Natural killer cell (primary cell): ENCODE measurements around the gene SELENOF. TPM values are rescaled to one million over a fixed set of nuclear protein-coding genes. Genes with fewer than 3 reads are reported as not detected.

Experiments used
- ATAC-seq, 3 donors: fragments of 150-1000 bp in 2 of 3; fragments of 200-7000 bp in 1 of 3; cut with Tn5 transposase; 1 replicate in 1 of 3; 2 replicates in 2 of 3; pipeline ENCODE4 v1.10.0; 2021; ENCODE audit warnings: mild to moderate bottlenecking in 2 of 3, moderate library complexity in 2 of 3
- DNase-seq, 2 donors: peaks; one replicate each; pipeline versions ENCODE4 v3.0.0 to v3.0.0-alpha.2; 2013 to 2021; ENCODE audit warnings: mixed read lengths in 1 of 2
- H3K27ac ChIP-seq: one replicate; pipeline ENCODE4 v1.5.1; 2013; ENCODE audit warnings: mild to moderate bottlenecking, low read length
- H3K27me3 ChIP-seq: one replicate; pipeline ENCODE4 v1.6.1; 2013; ENCODE audit warnings: low read length; ENCODE audit not compliant: control insufficient read depth, insufficient read depth
- H3K36me3 ChIP-seq: one replicate; pipeline ENCODE4 v1.6.1; 2013; ENCODE audit warnings: low read length; ENCODE audit not compliant: control insufficient read depth, insufficient read depth
- H3K4me1 ChIP-seq: one replicate; pipeline ENCODE4 v1.6.1; 2013; ENCODE audit warnings: low read length; ENCODE audit not compliant: control insufficient read depth, insufficient read depth
- H3K4me3 ChIP-seq: one replicate; pipeline ENCODE4 v1.5.1; 2013; ENCODE audit warnings: low read length
- H3K9me3 ChIP-seq: one replicate; pipeline ENCODE4 v1.6.1; 2013; ENCODE audit warnings: low read length; ENCODE audit not compliant: control insufficient read depth, insufficient read depth
- H3K27ac Mint-ChIP-seq, 2 donors: one replicate each; pipeline ENCODE4 v1.8.0; 2022; ENCODE audit warnings: mild to moderate bottlenecking in 2 of 2, mixed read lengths in 2 of 2, moderate library complexity in 1 of 2
- H3K27me3 Mint-ChIP-seq, 2 donors: one replicate each; pipeline ENCODE4 v1.8.0; 2022; ENCODE audit warnings: low read depth in 2 of 2, mixed read lengths in 2 of 2
- H3K36me3 Mint-ChIP-seq: one replicate; pipeline ENCODE4 v1.8.0; 2022; ENCODE audit warnings: mixed read lengths
- H3K4me1 Mint-ChIP-seq, 2 donors: one replicate each; pipeline ENCODE4 v1.8.0; 2022; ENCODE audit warnings: mixed read lengths in 2 of 2
- H3K4me3 Mint-ChIP-seq: one replicate; pipeline ENCODE4 v1.8.0; 2022; ENCODE audit warnings: mild to moderate bottlenecking, moderate library complexity, mixed read lengths
- H3K9me3 Mint-ChIP-seq, 2 donors: one replicate each; pipeline ENCODE4 v1.8.0; 2022; ENCODE audit warnings: mixed read lengths in 2 of 2
- CTCF ChIP-seq: fragments of 200-600 bp; IDR thresholded peaks from one replicate; pipeline ENCODE4 v1.8.0; 2022; ENCODE audit warnings: antibody characterized with exemption
- WGBS: methylation state at CpG from one replicate; pipeline ENCODE4 v1.1.7; 2013; ENCODE audit warnings: missing lambda C conversion rate; ENCODE audit not compliant: insufficient coverage; 5-methylcytosine and 5-hydroxymethylcytosine counted together
- intact Hi-C: fragments of 100-400 bp; cut with micrococcal nuclease; formaldehyde crosslinking; loops from one replicate; pipeline ENCODE4 v1.14.2; 2022
- total RNA-seq, 4 donors: library from RNA; stranded (reverse); fragments of 120-200 nt in 1 of 4; gene quantifications; one replicate each; pipeline versions ENCODE4 v1.2.3 to v1.2.4, GENCODE V29; 2013 to 2022

The SELENOF gene
- total RNA-seq, 3 donors from 2014 or later (not counting 1 experiment from before 2014, with no cell fraction given), result 124 to 163 (median 137) TPM

- no peak overlapping the region for H3K27ac Mint-ChIP-seq
- no peak for ATAC-seq
- intact Hi-C loops, result no loop called here
- no peaks in the 10 kb centered on the region for H3K36me3 Mint-ChIP-seq
- Histone ChIP-seq H3K4me1 (no peaks in the 10 kb centered on the region), H3K36me3 (no peaks in the 10 kb centered on the region), H3K4me3 (no peak overlapping the region), H3K9me3 (no peaks in the 10 kb centered on the region), H3K27me3 (no peaks in the 10 kb centered on the region), H3K27ac (no peak overlapping the region)
- no peaks in the 10 kb centered on the region for H3K27me3 Mint-ChIP-seq
- no peak overlapping the region for H3K4me3 Mint-ChIP-seq
- peaks cover 0 to 9% of the 10 kb centered on the region in 2 donors for H3K4me1 Mint-ChIP-seq
- 92% methylated on average over 2 of the region's 3 CpGs for WGBS
- no peak for TF ChIP-seq CTCF
- no peaks in the 10 kb centered on the region for H3K9me3 Mint-ChIP-seq
- DNase-seq, result no peak
Observed at GRCh38 chr1:86939406-86939805, 25.5 kb upstream of the SELENOF start.

DNA sequence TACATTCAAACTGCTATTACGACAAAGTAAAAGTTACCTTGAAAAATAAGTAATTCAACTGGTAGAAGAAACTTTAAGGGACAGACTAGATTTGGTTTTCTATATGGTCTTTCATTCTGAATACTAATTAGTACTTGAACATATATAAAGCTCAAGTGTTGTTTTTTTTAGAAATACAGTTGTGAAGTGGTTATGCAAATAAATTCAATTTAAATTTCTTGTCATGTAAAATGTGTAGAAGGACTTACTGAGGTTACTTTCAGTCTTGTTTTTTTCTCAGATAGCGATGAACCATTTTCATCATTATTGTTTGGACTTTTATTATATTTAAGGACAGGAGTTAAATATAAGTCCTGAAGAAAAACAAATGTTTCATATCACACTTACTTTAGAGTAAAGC is 24.9 kb upstream of the SELENOF start:
- H3K27me3 Mint-ChIP-seq, result no peaks in the 10 kb centered on the region
- no peak overlapping the region for H3K4me3 Mint-ChIP-seq

GRCh38 chr1:86938450-86938849 is 24.5 kb upstream of the SELENOF start:
- DNase-seq, result no peak

More for the DNA sequence above, 24.9 kb upstream of the SELENOF start:
- H3K27ac Mint-ChIP-seq, result no peak overlapping the region
- H3K36me3 Mint-ChIP-seq, result no peaks in the 10 kb centered on the region
- H3K4me1 Mint-ChIP-seq, result peaks cover 1 to 12% of the 10 kb centered on the region in 2 donors
- no peaks in the 10 kb centered on the region for H3K9me3 Mint-ChIP-seq
- no CpG with 5 or more reads among the region's 2 CpGs for WGBS
- Histone ChIP-seq H3K4me3 (no peak overlapping the region), H3K9me3 (no peaks in the 10 kb centered on the region), H3K4me1 (no peaks in the 10 kb centered on the region), H3K27me3 (no peaks in the 10 kb centered on the region), H3K36me3 (no peaks in the 10 kb centered on the region), H3K27ac (no peak overlapping the region)
- no peak for TF ChIP-seq CTCF
- intact Hi-C loops, result no loop called here
- no peak for ATAC-seq
- no peak for DNase-seq

More at GRCh38 chr1:86938450-86938849, 24.5 kb upstream of the SELENOF start:
- intact Hi-C loops, result no loop called here
- H3K36me3 ChIP-seq, result no peaks in the 10 kb centered on the region
- Mint-ChIP-seq H3K9me3 (no peaks in the 10 kb centered on the region), H3K4me3 (no peak overlapping the region), H3K36me3 (no peaks in the 10 kb centered on the region), H3K27ac (no peak overlapping the region), H3K27me3 (no peaks in the 10 kb centered on the region), H3K4me1 (peaks cover 5 to 16% of the 10 kb centered on the region in 2 donors)
- no peaks in the 10 kb centered on the region for H3K4me1 ChIP-seq
- 86% methylated on average over 1 of the region's 1 CpG for WGBS
- ATAC-seq, result no peak
- no peaks in the 10 kb centered on the region for H3K27me3 ChIP-seq
- H3K27ac ChIP-seq, result no peak overlapping the region
- no peak overlapping the region for H3K4me3 ChIP-seq
- TF ChIP-seq CTCF, result no peak
- H3K9me3 ChIP-seq, result no peaks in the 10 kb centered on the region
